Measurements from ENCODE around the gene KRTAP17-1.

DNA sequence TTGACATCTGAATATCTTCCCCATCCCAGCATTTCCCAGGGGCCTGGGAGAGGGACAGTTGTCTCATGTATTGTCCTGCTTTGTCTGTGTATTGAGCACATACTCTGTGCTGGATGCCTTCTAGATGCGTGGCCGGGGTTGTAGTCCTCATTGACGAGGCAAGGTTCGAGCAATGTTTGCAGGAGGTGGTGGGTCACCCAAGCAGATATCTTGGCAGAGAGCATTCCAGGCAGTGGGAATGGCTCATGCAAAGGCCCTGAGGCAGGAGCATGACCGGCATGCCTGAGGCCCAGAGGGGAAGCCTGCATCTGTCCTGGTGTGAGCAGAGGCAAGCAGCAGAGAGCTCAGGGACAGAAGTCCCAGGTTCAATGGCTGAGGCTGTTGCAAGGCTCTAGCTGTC lies 17.6 kb upstream of the KRTAP17-1 start:
- TF ChIP-seq TCF12 (IDR thresholded peaks at IDR 0.05; ENCODE audit: low read depth) (no peak), EP300 (IDR thresholded peaks at IDR 0.05; ENCODE audit: borderline replicate concordance) (no peak), CEBPB (IDR thresholded peaks at IDR 0.05) (no peak), TAF1 (IDR thresholded peaks at IDR 0.05; ENCODE audit: low read depth) (no peak), TEAD4 (IDR thresholded peaks at IDR 0.05) (no peak), FOXM1 (IDR thresholded peaks at IDR 0.05; ENCODE audit: borderline replicate concordance, low read depth) (no peak), EGR1 (IDR thresholded peaks at IDR 0.05) (no peak), YY1 (IDR thresholded peaks at IDR 0.05; ENCODE audit: low read depth) (no peak)
- TF ChIP-seq, protein P1, sequence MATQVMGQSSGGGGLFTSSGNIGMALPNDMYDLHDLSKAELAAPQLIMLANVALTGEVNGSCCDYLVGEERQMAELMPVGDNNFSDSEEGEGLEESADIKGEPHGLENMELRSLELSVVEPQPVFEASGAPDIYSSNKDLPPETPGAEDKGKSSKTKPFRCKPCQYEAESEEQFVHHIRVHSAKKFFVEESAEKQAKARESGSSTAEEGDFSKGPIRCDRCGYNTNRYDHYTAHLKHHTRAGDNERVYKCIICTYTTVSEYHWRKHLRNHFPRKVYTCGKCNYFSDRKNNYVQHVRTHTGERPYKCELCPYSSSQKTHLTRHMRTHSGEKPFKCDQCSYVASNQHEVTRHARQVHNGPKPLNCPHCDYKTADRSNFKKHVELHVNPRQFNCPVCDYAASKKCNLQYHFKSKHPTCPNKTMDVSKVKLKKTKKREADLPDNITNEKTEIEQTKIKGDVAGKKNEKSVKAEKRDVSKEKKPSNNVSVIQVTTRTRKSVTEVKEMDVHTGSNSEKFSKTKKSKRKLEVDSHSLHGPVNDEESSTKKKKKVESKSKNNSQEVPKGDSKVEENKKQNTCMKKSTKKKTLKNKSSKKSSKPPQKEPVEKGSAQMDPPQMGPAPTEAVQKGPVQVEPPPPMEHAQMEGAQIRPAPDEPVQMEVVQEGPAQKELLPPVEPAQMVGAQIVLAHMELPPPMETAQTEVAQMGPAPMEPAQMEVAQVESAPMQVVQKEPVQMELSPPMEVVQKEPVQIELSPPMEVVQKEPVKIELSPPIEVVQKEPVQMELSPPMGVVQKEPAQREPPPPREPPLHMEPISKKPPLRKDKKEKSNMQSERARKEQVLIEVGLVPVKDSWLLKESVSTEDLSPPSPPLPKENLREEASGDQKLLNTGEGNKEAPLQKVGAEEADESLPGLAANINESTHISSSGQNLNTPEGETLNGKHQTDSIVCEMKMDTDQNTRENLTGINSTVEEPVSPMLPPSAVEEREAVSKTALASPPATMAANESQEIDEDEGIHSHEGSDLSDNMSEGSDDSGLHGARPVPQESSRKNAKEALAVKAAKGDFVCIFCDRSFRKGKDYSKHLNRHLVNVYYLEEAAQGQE (IDR thresholded peaks at IDR 0.05; ENCODE audit: low read depth) = no peak
- TF ChIP-seq, protein P2, sequence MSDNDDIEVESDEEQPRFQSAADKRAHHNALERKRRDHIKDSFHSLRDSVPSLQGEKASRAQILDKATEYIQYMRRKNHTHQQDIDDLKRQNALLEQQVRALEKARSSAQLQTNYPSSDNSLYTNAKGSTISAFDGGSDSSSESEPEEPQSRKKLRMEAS (IDR thresholded peaks at IDR 0.05) = no peak
- TF ChIP-seq, protein P3, sequence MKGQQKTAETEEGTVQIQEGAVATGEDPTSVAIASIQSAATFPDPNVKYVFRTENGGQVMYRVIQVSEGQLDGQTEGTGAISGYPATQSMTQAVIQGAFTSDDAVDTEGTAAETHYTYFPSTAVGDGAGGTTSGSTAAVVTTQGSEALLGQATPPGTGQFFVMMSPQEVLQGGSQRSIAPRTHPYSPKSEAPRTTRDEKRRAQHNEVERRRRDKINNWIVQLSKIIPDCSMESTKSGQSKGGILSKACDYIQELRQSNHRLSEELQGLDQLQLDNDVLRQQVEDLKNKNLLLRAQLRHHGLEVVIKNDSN (IDR thresholded peaks at IDR 0.05) = no peak

Data from Ishikawa (cell line).